Transverse colon (tissue), 4 donors: ENCODE measurements around the gene ZNF81.
"Not testable (repeated sequence)": the region's sequence is repeated elsewhere in the genome, so short reads cannot be mapped to it uniquely, and the experiment has no call there.

Experiments used
- CTCF ChIP-seq, 5 experiments: fragments of 200-600 bp in 3 of 5; fragments of 450-650 bp in 2 of 5; sonication (generic) in 3 of 5; IDR thresholded peaks; 1 replicate in 2 of 5; 2 replicates in 3 of 5; pipeline ENCODE4 v1.5.1; 2016 to 2017; ENCODE audit warnings: antibody characterized with exemption in 5 of 5, inconsistent platforms in 3 of 5, mild to moderate bottlenecking in 2 of 5, moderate library complexity in 1 of 5
- EP300 ChIP-seq: sonication (generic); formaldehyde crosslinking; IDR thresholded peaks from one replicate; pipeline ENCODE4 v1.6.1; 2017; ENCODE audit warnings: antibody characterized with exemption, low read depth
- POLR2A ChIP-seq: fragments of 450-650 bp; IDR thresholded peaks from one replicate; pipeline ENCODE4 v1.6.1; 2016; ENCODE audit warnings: antibody characterized with exemption, mild to moderate bottlenecking, moderate library complexity
- POLR2AphosphoS5 ChIP-seq, 3 donors: sonication (generic); formaldehyde crosslinking; IDR thresholded peaks; one replicate each; pipeline ENCODE4 v1.6.1; 2016; ENCODE audit warnings: antibody characterized with exemption in 3 of 3

DNA sequence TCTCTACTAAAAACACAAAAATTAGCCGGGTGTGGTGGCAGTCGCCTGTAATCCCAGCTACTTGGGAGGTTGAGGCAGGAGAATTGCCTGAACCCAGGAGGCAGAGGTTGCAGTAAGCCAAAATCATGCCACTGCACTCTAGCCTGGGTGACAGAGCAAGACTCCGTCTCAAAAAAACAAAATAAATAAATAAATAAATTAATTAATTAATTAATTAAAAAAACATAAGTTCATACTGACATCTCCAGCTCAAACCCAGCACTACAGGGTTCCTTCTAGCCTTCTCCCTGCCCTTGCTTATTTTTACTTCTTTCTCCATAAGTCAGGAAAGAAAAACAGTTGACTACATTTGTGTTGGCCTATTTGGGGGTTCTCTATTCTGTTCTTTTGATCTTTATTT is 95.3 kb downstream of the ZNF81 start:
- TF ChIP-seq POLR2A; POLR2AphosphoS5 (IDR thresholded peaks at IDR 0.05); EP300; CTCF (IDR thresholded peaks at IDR 0.05): not testable (repeated sequence)
